SK-N-SH treated with all-trans-retinoic acid at 6 μM for 48 hours (cell line): ENCODE measurements around the gene PVALEF.
A peak's percentile ranks its signal among the peaks of the same experiment; 100 is the strongest.

ENCODE experiments used
- ATAC-seq: fragments of 200-7000 bp; cut with Tn5 transposase; 3 replicates; pipeline ENCODE4 v1.9.1; 2020; ENCODE audit warnings: mild to moderate bottlenecking, moderate library complexity
- ARNTL ChIP-seq: fragments of 450-650 bp; formaldehyde crosslinking; IDR thresholded peaks from 2 replicates; pipeline ENCODE4 v1.5.0; 2020; ENCODE audit warnings: low read depth, mild to moderate bottlenecking, moderate library complexity, borderline replicate concordance
- BACH2 ChIP-seq: fragments of 250-450 bp; sonication (Bioruptor Pico); IDR thresholded peaks from 2 replicates; pipeline ENCODE4 v1.9.0; 2021; ENCODE audit warnings: mild to moderate bottlenecking, borderline replicate concordance
- CSDC2 ChIP-seq: fragments of 250-450 bp; sonication (Bioruptor Pico); IDR thresholded peaks from 2 replicates; pipeline ENCODE4 v1.5.0; 2020; ENCODE audit warnings: mild to moderate bottlenecking, moderate library complexity
- ESRRG ChIP-seq: fragments of 250-450 bp; sonication (Bioruptor Pico); IDR thresholded peaks from 2 replicates; pipeline ENCODE4 v1.6.1; 2021; ENCODE audit warnings: mild to moderate bottlenecking
- GLIS3 ChIP-seq: fragments of 250-450 bp; sonication (Bioruptor Pico); IDR thresholded peaks from 2 replicates; pipeline ENCODE4 v1.5.0; 2020; ENCODE audit warnings: mild to moderate bottlenecking, moderate library complexity
- ISL1 ChIP-seq: fragments of 250-450 bp; sonication (Bioruptor Pico); IDR thresholded peaks from 2 replicates; pipeline ENCODE4 v2.1.2; 2022; ENCODE audit warnings: mild to moderate bottlenecking, moderate library complexity
- OSR1 ChIP-seq: fragments of 250-450 bp; sonication (Bioruptor Pico); IDR thresholded peaks from 2 replicates; pipeline ENCODE4 v1.8.0; 2022; ENCODE audit warnings: moderate library complexity, mild to moderate bottlenecking, inconsistent platforms
- RARB ChIP-seq: fragments of 250-450 bp; sonication (Bioruptor Pico); IDR thresholded peaks from 2 replicates; pipeline ENCODE4 v1.8.0; 2021; ENCODE audit warnings: mild to moderate bottlenecking, moderate library complexity
- SNAI2 ChIP-seq: fragments of 250-450 bp; sonication (Bioruptor Pico); IDR thresholded peaks from 2 replicates; pipeline ENCODE4 v1.5.0; 2020; ENCODE audit warnings: mild to moderate bottlenecking, moderate library complexity
- TCF4 ChIP-seq: fragments of 250-450 bp; sonication (Bioruptor Pico); IDR thresholded peaks from 2 replicates; pipeline ENCODE4 v1.8.0; 2021; ENCODE audit warnings: mild to moderate bottlenecking, moderate library complexity, borderline replicate concordance
- TOX ChIP-seq: fragments of 250-450 bp; sonication (Bioruptor Pico); IDR thresholded peaks from 2 replicates; pipeline ENCODE4 v1.8.0; 2021; ENCODE audit warnings: mild to moderate bottlenecking, moderate library complexity, borderline replicate concordance
- ZC3H10 ChIP-seq: fragments of 250-450 bp; sonication (Bioruptor Pico); IDR thresholded peaks from 2 replicates; pipeline ENCODE4 v1.5.1; 2021; ENCODE audit warnings: mild to moderate bottlenecking, moderate library complexity
- ZFP3 ChIP-seq: fragments of 250-450 bp; sonication (Bioruptor Pico); IDR thresholded peaks from 2 replicates; pipeline ENCODE4 v1.5.0; 2020; ENCODE audit warnings: mild to moderate bottlenecking, moderate library complexity
- ZFP30 ChIP-seq: fragments of 450-650 bp; formaldehyde crosslinking; IDR thresholded peaks from 2 replicates; pipeline ENCODE4 v1.5.0; 2022; ENCODE audit warnings: mild to moderate bottlenecking, moderate library complexity
- ZNF565 ChIP-seq: fragments of 450-650 bp; formaldehyde crosslinking; conservative IDR thresholded peaks from 2 replicates; pipeline ENCODE4 v1.5.0; 2020; ENCODE audit warnings: low read depth, mild to moderate bottlenecking, moderate library complexity
- ZNF70 ChIP-seq: fragments of 450-650 bp; formaldehyde crosslinking; IDR thresholded peaks from 2 replicates; pipeline ENCODE4 v1.5.0; 2020; ENCODE audit warnings: mild to moderate bottlenecking, moderate library complexity
- ZNF8 ChIP-seq: fragments of 450-650 bp; formaldehyde crosslinking; IDR thresholded peaks from 2 replicates; pipeline ENCODE4 v1.5.0; 2020; ENCODE audit warnings: mild to moderate bottlenecking, moderate library complexity
- TF ChIP-seq, protein P1 (sequence below): fragments of 250-450 bp; sonication (Bioruptor Pico); IDR thresholded peaks from 2 replicates; pipeline ENCODE4 v1.5.1; 2021; ENCODE audit warnings: mild to moderate bottlenecking, moderate library complexity
- TF ChIP-seq, protein P2 (sequence below): fragments of 250-450 bp; sonication (Bioruptor Pico); IDR thresholded peaks from 2 replicates; pipeline ENCODE4 v1.5.1; 2020; ENCODE audit warnings: low read depth, mild to moderate bottlenecking, moderate library complexity
- TF ChIP-seq, protein P3 (sequence below): fragments of 250-450 bp; sonication (Bioruptor Pico); IDR thresholded peaks from 2 replicates; pipeline ENCODE4 v1.5.0; 2020; ENCODE audit warnings: mild to moderate bottlenecking, moderate library complexity
- TF ChIP-seq, protein P4 (sequence below): fragments of 250-450 bp; sonication (Bioruptor Pico); IDR thresholded peaks from 2 replicates; pipeline ENCODE4 v1.8.0; 2021; ENCODE audit warnings: low read depth, mild to moderate bottlenecking, moderate library complexity, borderline replicate concordance

Gene PVALEF

DNA sequence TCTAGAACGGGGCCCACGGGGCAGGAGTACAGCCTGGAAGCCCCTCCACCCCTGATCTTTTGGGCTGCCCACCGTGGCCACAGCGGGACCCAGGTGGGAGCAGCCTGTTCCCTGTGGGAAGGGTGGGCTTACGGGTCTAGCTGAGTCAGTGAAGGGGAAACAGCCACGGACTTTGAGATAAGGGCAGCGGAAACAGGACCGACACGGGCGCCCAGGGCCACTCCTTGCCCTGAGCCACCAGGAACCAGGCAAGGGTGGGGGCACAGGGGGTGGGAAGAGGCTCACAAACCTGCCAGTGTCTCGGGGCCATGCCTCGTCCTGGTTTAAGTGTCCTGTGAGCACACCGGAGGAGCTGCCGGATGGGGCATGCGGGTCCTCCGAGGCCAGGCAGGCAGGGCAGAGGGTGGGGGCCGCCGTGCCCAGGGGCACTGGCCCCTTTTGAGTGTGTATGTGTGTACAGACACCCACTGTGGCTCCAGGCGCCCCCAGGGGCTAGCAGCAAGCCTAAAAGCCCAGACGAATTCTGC lies 47.6 kb upstream of the PVALEF start:
- TF ChIP-seq SNAI2 (no peak), ZC3H10 (no peak), ISL1 (CRISPR knock-in tag) (no peak), BACH2 (CRISPR knock-in tag) (no peak), TCF4 (no peak), TOX (CRISPR knock-in tag) (no peak), GLIS3 (CRISPR knock-in tag) (no peak), ZNF70 (no peak), ZNF8 (CRISPR knock-in tag) (no peak)
- TF ChIP-seq, protein P1, sequence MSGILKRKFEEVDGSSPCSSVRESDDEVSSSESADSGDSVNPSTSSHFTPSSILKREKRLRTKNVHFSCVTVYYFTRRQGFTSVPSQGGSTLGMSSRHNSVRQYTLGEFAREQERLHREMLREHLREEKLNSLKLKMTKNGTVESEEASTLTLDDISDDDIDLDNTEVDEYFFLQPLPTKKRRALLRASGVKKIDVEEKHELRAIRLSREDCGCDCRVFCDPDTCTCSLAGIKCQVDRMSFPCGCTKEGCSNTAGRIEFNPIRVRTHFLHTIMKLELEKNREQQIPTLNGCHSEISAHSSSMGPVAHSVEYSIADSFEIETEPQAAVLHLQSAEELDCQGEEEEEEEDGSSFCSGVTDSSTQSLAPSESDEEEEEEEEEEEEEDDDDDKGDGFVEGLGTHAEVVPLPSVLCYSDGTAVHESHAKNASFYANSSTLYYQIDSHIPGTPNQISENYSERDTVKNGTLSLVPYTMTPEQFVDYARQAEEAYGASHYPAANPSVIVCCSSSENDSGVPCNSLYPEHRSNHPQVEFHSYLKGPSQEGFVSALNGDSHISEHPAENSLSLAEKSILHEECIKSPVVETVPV (CRISPR knock-in tag): no peak
- TF ChIP-seq, protein P2, sequence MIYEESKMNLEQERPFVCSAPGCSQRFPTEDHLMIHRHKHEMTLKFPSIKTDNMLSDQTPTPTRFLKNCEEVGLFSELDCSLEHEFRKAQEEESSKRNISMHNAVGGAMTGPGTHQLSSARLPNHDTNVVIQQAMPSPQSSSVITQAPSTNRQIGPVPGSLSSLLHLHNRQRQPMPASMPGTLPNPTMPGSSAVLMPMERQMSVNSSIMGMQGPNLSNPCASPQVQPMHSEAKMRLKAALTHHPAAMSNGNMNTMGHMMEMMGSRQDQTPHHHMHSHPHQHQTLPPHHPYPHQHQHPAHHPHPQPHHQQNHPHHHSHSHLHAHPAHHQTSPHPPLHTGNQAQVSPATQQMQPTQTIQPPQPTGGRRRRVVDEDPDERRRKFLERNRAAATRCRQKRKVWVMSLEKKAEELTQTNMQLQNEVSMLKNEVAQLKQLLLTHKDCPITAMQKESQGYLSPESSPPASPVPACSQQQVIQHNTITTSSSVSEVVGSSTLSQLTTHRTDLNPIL (CRISPR knock-in tag): no peak
- ATAC-seq: no peak

DNA sequence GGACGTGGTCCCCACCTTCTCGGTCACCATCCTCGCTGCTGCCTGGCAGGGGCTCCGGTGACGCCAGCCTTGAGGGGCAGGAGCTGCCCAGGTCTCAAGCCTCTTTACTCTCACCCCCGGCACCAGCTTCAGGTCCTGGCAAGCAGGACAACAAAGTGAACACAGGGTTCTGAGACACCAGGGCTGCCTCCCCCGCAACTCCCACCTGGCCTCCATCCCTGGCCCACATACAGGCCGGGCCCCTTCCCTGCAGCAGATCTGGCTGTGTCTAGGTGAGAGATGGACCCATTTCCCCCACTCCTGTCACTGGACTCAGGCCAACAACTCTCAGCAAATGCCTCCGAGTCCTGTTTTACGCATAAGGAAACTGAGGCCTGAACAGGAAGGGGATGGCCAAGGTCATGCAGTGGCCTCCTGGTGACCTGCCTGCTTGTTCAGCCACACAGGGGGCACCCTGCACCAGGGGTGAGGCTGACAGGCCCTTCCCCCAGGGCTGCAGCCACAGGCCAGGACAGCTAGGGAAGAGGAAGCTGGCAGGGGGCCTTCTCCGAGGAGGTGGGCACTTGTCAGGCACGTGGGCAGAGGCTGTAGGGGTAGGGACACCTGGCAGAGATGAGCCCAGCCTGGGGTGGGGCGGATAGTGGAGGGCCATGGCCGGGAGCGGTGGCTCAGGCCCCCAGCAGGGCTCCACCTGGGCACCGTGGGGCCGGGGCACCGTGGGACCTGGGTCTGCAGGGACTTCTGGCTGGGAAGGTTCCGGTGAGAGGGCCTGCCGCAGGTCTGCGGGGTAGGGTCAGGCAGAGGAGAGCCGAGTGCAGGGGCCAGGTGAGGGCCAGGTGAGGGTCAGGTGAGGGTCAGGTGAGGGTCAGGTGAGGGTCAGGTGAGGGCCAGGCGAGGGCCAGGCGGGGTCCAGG lies 46.7 kb upstream of the PVALEF start:
- TF ChIP-seq ZC3H10: no peak
- TF ChIP-seq ZFP3 (CRISPR knock-in tag): no peak
- no peak for TF ChIP-seq TOX (CRISPR knock-in tag)
- TF ChIP-seq, protein P2 (CRISPR knock-in tag): no peak
- TF ChIP-seq GLIS3 (CRISPR knock-in tag): no peak
- ATAC-seq: no peak

DNA sequence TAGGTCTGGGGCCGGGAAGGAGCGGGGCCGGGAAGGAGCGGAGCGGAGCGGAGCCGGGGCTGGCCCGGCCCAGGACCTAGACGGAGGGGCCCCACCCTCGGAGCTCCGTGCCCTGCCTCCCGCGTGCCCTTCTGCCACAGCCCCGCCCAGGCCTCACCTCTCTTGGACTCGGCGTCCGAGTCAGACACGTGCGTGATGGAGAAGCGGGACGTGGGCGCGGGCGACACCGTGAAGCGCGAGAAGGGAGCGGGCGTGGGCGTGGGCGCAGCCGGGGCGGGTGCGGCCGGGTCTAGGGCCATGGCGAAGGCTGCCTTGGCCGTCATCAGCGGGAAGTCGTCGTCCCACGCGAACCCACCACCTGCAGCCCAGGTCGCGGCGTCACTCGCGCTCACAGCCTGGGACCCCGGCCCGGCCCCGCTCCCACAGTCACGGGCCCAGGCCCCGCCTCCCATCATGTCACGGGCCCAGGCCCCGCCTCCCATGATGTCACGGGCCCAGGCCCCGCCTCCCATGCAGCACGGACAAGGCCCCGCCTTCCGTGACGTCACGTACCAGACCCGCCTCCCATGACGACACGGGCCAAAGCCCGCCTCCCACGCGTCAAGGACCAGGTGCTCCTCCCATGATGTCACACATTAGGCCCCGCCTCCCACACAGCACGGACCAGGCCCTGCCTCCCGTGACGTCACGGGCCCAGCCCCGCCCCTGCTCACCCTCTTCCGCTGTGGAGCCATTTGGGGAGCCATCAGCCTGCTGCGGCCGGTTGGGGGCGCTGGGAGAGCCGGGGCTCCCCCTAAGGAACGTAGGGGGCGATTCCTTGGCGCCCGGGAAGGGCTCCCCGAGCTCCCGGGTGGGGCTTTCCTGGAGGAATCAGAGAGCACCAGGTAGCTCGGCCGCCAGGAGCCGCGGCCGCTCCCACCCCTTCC lies 45.8 kb upstream of the PVALEF start:
- peak; percentile 8 for ATAC-seq
- TF ChIP-seq CSDC2 (no peak), GLIS3 (CRISPR knock-in tag) (no peak), ZFP3 (CRISPR knock-in tag) (no peak), ESRRG (no peak), TOX (CRISPR knock-in tag) (no peak), ARNTL (no peak), TCF4 (no peak), ZC3H10 (no peak), ZNF8 (CRISPR knock-in tag) (no peak), ZFP30 (CRISPR knock-in tag) (no peak), ZNF565 (CRISPR knock-in tag) (no peak), RARB (CRISPR knock-in tag) (no peak), OSR1 (CRISPR knock-in tag) (no peak), SNAI2 (no peak), ZNF70 (no peak), ISL1 (CRISPR knock-in tag) (no peak)
- TF ChIP-seq, protein P3, sequence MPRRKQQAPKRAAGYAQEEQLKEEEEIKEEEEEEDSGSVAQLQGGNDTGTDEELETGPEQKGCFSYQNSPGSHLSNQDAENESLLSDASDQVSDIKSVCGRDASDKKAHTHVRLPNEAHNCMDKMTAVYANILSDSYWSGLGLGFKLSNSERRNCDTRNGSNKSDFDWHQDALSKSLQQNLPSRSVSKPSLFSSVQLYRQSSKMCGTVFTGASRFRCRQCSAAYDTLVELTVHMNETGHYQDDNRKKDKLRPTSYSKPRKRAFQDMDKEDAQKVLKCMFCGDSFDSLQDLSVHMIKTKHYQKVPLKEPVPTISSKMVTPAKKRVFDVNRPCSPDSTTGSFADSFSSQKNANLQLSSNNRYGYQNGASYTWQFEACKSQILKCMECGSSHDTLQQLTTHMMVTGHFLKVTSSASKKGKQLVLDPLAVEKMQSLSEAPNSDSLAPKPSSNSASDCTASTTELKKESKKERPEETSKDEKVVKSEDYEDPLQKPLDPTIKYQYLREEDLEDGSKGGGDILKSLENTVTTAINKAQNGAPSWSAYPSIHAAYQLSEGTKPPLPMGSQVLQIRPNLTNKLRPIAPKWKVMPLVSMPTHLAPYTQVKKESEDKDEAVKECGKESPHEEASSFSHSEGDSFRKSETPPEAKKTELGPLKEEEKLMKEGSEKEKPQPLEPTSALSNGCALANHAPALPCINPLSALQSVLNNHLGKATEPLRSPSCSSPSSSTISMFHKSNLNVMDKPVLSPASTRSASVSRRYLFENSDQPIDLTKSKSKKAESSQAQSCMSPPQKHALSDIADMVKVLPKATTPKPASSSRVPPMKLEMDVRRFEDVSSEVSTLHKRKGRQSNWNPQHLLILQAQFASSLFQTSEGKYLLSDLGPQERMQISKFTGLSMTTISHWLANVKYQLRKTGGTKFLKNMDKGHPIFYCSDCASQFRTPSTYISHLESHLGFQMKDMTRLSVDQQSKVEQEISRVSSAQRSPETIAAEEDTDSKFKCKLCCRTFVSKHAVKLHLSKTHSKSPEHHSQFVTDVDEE (CRISPR knock-in tag): no peak
- TF ChIP-seq, protein P4, sequence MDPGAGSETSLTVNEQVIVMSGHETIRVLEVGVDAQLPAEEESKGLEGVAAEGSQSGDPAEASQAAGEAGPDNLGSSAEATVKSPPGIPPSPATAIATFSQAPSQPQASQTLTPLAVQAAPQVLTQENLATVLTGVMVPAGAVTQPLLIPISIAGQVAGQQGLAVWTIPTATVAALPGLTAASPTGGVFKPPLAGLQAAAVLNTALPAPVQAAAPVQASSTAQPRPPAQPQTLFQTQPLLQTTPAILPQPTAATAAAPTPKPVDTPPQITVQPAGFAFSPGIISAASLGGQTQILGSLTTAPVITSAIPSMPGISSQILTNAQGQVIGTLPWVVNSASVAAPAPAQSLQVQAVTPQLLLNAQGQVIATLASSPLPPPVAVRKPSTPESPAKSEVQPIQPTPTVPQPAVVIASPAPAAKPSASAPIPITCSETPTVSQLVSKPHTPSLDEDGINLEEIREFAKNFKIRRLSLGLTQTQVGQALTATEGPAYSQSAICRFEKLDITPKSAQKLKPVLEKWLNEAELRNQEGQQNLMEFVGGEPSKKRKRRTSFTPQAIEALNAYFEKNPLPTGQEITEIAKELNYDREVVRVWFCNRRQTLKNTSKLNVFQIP (CRISPR knock-in tag): no peak
